Measurements from ENCODE around the gene POMGNT2. TPM values are rescaled to one million over a fixed set of nuclear protein-coding genes. Genes with fewer than 3 reads are reported as not detected.

The POMGNT2 gene
- total and polyA plus RNA-seq, 2 donors (not counting 1 experiment from before 2014, with no cell fraction given) = 2.8 to 3.1 TPM

GRCh38 chr3:43153216-43154083, 47.6 kb upstream of the POMGNT2 start:
- CTCF ChIA-PET = no interaction called here
- no peak overlapping the region for H3K4me3 Mint-ChIP-seq
- no peaks in the 10 kb centered on the region for H3K79me2 ChIP-seq (ENCODE audit: control insufficient read depth, insufficient read depth, low read length)
- H3K36me3 ChIP-seq (replicated peaks in 1 of 2; ENCODE audit: control extremely low read depth in 1 of 2, control insufficient read depth in 1 of 2, extremely low read depth in 1 of 2, insufficient read depth in 2 of 2, low read length in 1 of 2) = no peaks in the 10 kb centered on the region
- H3K4me1 Mint-ChIP-seq = no peaks in the 10 kb centered on the region
- no peak for TF ChIP-seq EZH2 (IDR thresholded peaks at IDR 0.05; ENCODE audit: borderline replicate concordance, insufficient read depth, low read depth, low read length, poor library complexity, severe bottlenecking)
- TF ChIP-seq, protein P1, sequence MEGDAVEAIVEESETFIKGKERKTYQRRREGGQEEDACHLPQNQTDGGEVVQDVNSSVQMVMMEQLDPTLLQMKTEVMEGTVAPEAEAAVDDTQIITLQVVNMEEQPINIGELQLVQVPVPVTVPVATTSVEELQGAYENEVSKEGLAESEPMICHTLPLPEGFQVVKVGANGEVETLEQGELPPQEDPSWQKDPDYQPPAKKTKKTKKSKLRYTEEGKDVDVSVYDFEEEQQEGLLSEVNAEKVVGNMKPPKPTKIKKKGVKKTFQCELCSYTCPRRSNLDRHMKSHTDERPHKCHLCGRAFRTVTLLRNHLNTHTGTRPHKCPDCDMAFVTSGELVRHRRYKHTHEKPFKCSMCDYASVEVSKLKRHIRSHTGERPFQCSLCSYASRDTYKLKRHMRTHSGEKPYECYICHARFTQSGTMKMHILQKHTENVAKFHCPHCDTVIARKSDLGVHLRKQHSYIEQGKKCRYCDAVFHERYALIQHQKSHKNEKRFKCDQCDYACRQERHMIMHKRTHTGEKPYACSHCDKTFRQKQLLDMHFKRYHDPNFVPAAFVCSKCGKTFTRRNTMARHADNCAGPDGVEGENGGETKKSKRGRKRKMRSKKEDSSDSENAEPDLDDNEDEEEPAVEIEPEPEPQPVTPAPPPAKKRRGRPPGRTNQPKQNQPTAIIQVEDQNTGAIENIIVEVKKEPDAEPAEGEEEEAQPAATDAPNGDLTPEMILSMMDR (IDR thresholded peaks at IDR 0.05) = no peak
- no peak overlapping the region for H3K4me3 ChIP-seq (ENCODE audit: control extremely low read depth in 1 of 5, extremely low read depth in 1 of 5, insufficient read depth in 1 of 5, low read depth in 2 of 5, low read length in 4 of 5)
- intact Hi-C loops (cut with micrococcal nuclease) = no loop called here
- no peaks in the 10 kb centered on the region for H3K4me1 ChIP-seq (ENCODE audit: control insufficient read depth in 2 of 2, insufficient read depth in 2 of 2, low read length in 2 of 2)
- POLR2A ChIA-PET = no interaction called here
- H3K27me3 ChIP-seq (replicated peaks in 1 of 4; ENCODE audit: control extremely low read depth in 1 of 4, control insufficient read depth in 3 of 4, insufficient read depth in 4 of 4, low read length in 3 of 4) = peaks cover 0 to 4% (median 0%) of the 10 kb centered on the region in 4 experiments
- H3K27ac ChIP-seq (ENCODE audit: low read length in 2 of 2) = no peak overlapping the region
- ATAC-seq (ENCODE audit: low read depth) (no peak), DNase-seq (no peak)
- H3K9me3 ChIP-seq (ENCODE audit: control extremely low read depth in 1 of 3, control insufficient read depth in 2 of 3, insufficient read depth in 1 of 3, low read length in 2 of 3) = no peaks in the 10 kb centered on the region
- no peaks in the 10 kb centered on the region for H4K20me1 ChIP-seq (ENCODE audit: control insufficient read depth, insufficient read depth, low read length, poor library complexity, severe bottlenecking)
- H3K9me3 Mint-ChIP-seq (ENCODE audit: insufficient read depth) = no peaks in the 10 kb centered on the region
- peaks cover 24% of the 10 kb centered on the region for H3K27me3 Mint-ChIP-seq
- H2AFZ ChIP-seq (ENCODE audit: insufficient read depth, low read depth, low read length, poor library complexity, severe bottlenecking) = no peak overlapping the region
- 77% methylated on average over 14 of the region's 19 CpGs for WGBS (ENCODE audit: insufficient coverage)
- no peak overlapping the region for H3K9ac ChIP-seq (ENCODE audit: low read length)
- H3K4me2 ChIP-seq (replicated peaks; ENCODE audit: low read depth, low read length, poor library complexity, severe bottlenecking) = no peak overlapping the region
- H3K27ac Mint-ChIP-seq = no peak overlapping the region

GRCh38 chr3:43152649-43153048, 46.8 kb upstream of the POMGNT2 start:
- ChIA-PET CTCF (no interaction called here), POLR2A (no interaction called here)
- 21% methylated on average over 5 of the region's 5 CpGs for WGBS (ENCODE audit: insufficient coverage)
- TF ChIP-seq, protein P1 (IDR thresholded peaks at IDR 0.05) = no peak
- no peak for TF ChIP-seq EZH2 (IDR thresholded peaks at IDR 0.05; ENCODE audit: borderline replicate concordance, insufficient read depth, low read depth, low read length, poor library complexity, severe bottlenecking)
- DNase-seq = no peak
- H3K27me3 Mint-ChIP-seq = peaks cover 22% of the 10 kb centered on the region
- H3K4me3 Mint-ChIP-seq = no peak overlapping the region
- H3K27me3 ChIP-seq (replicated peaks in 1 of 4; ENCODE audit: control extremely low read depth in 1 of 4, control insufficient read depth in 3 of 4, insufficient read depth in 4 of 4, low read length in 3 of 4) = peaks cover 0 to 4% (median 0%) of the 10 kb centered on the region in 4 experiments
- no peak for ATAC-seq (ENCODE audit: low read depth)
- intact Hi-C loops (cut with micrococcal nuclease) = no loop called here
- H3K9ac ChIP-seq (ENCODE audit: low read length) = no peak overlapping the region
- H3K4me3 ChIP-seq (ENCODE audit: control extremely low read depth in 1 of 5, extremely low read depth in 1 of 5, insufficient read depth in 1 of 5, low read depth in 2 of 5, low read length in 4 of 5) = no peak overlapping the region
- no peaks in the 10 kb centered on the region for H3K4me1 ChIP-seq (ENCODE audit: control insufficient read depth in 2 of 2, insufficient read depth in 2 of 2, low read length in 2 of 2)
- no peak overlapping the region for H3K27ac Mint-ChIP-seq
- no peaks in the 10 kb centered on the region for H4K20me1 ChIP-seq (ENCODE audit: control insufficient read depth, insufficient read depth, low read length, poor library complexity, severe bottlenecking)
- H3K9me3 ChIP-seq (ENCODE audit: control extremely low read depth in 1 of 3, control insufficient read depth in 2 of 3, insufficient read depth in 1 of 3, low read length in 2 of 3) = no peaks in the 10 kb centered on the region
- H3K4me1 Mint-ChIP-seq = no peaks in the 10 kb centered on the region
- H3K4me2 ChIP-seq (replicated peaks; ENCODE audit: low read depth, low read length, poor library complexity, severe bottlenecking) = no peak overlapping the region
- H2AFZ ChIP-seq (ENCODE audit: insufficient read depth, low read depth, low read length, poor library complexity, severe bottlenecking) = no peak overlapping the region
- H3K27ac ChIP-seq (ENCODE audit: low read length in 2 of 2) = no peak overlapping the region
- H3K79me2 ChIP-seq (ENCODE audit: control insufficient read depth, insufficient read depth, low read length) = no peaks in the 10 kb centered on the region
- no peaks in the 10 kb centered on the region for H3K36me3 ChIP-seq (replicated peaks in 1 of 2; ENCODE audit: control extremely low read depth in 1 of 2, control insufficient read depth in 1 of 2, extremely low read depth in 1 of 2, insufficient read depth in 2 of 2, low read length in 1 of 2)
- no peaks in the 10 kb centered on the region for H3K9me3 Mint-ChIP-seq (ENCODE audit: insufficient read depth)
